Measurements from ENCODE around the gene ZNF142. TPM values are rescaled to one million over a fixed set of nuclear protein-coding genes. Genes with fewer than 3 reads are reported as not detected.

Gene ZNF142
- total RNA-seq (10 to 100 TPM in 4 of 5 donors, 1 to 10 TPM in 1; 8.3 to 49.1 (median 21.3) TPM), polyA plus RNA-seq (1 to 10 TPM; 3.6 to 5.5 (median 4.1) TPM)
- long read RNA-seq, donor 1, result 0 reads
- long read RNA-seq, donor 2, partial matches to known transcripts, result 0 of 1 reads
- long read RNA-seq, donor 2, other reads (novel, unspliced or antisense), result 0 of 1 reads
- long read RNA-seq, donor 3, result 0 reads
- long read RNA-seq, donor 4, result 0 reads
- long read RNA-seq, donor 5, full-length matches to known transcripts, result 1 of 1 reads
- long read RNA-seq, donor 5, partial matches to known transcripts, result 0 of 1 reads
- long read RNA-seq, donor 5, other reads (novel, unspliced or antisense), result 0 of 1 reads
- long read RNA-seq, donor 6, result 0 reads
- long read RNA-seq, donor 7, result 0 reads
- long read RNA-seq, donor 8, result 0 reads
- long read RNA-seq, donor 9, result 0 reads
- long read RNA-seq, donor 10, result 0 reads

- H3K9me3 ChIP-seq, result no peaks in the 10 kb centered on the region
- peak; percentile 92 to 96 for DNase-seq
- peak within 1 kb of the TSS; percentile 71 to 91 (median 87) for H3K4me3 ChIP-seq
- intact Hi-C loops (cut with DNase I; ENCODE audit: low total_unique reads), result no loop called here
- peaks cover 15 to 33% (median 27%) of the 10 kb centered on the region in 4 donors for H3K4me1 ChIP-seq
- WGBS, 5 donors, result 0 to 1% (median 0%) methylated on average over 43 to 49 of the region's 49 CpGs
- peak within 1 kb of the TSS; percentile 73 to 87 (median 81) for H3K27ac ChIP-seq
- peaks cover 37 to 65% (median 58%) of the 10 kb centered on the region in 4 donors for H3K36me3 ChIP-seq
- TF ChIP-seq POLR2AphosphoS5 (IDR thresholded peaks at IDR 0.05) (peak; percentile 10 to 70 (median 50)), CTCF (IDR thresholded peaks at IDR 0.05) (no peak)
- H3K27me3 ChIP-seq, result no peaks in the 10 kb centered on the region
These were observed at the start of gene ZNF142, which contains the start of gene BCS1L for GRCh38 chr2:218659258-218659987. Gene ZNF142 (minus strand): TSS chr2:218659623. CDS start chr2:218656429, 3,194 bp downstream. Gene BCS1L (plus strand): TSS chr2:218659683. CDS start chr2:218660988, 1,305 bp downstream.

GRCh38 chr2:218708086-218708485, 48.7 kb upstream of the ZNF142 start:
- Histone ChIP-seq H3K4me1 (peaks cover 10 to 18% (median 14%) of the 10 kb centered on the region in 4 donors), H3K27me3 (no peaks in the 10 kb centered on the region), H3K4me3 (no peak overlapping the region), H3K27ac (no peak overlapping the region), H3K36me3 (no peaks in the 10 kb centered on the region), H3K9me3 (no peaks in the 10 kb centered on the region)
- DNase-seq, result no peak
- intact Hi-C loops (cut with DNase I; ENCODE audit: low total_unique reads), result loop anchor here (10.0 kb wide), 1 partner anchor 147 kb away; the partner anchor contains the start of gene WNT6
- TF ChIP-seq CTCF (IDR thresholded peaks at IDR 0.05) (no peak), POLR2A (IDR thresholded peaks at IDR 0.05) (no peak), EP300 (IDR thresholded peaks at IDR 0.05) (no peak), POLR2AphosphoS5 (IDR thresholded peaks at IDR 0.05) (no peak)
- 86 to 94% (median 91%) methylated on average over 4 of the region's 4 CpGs for WGBS, 5 donors

GRCh38 chr2:218703341-218703740, 43.9 kb upstream of the ZNF142 start:
- intact Hi-C loops (cut with DNase I; ENCODE audit: low total_unique reads), result loop anchor here (10.0 kb wide), 1 partner anchor 151 kb away; the partner anchor contains the start of gene WNT6
- no peak for TF ChIP-seq EP300 (IDR thresholded peaks at IDR 0.05)
- no peak for TF ChIP-seq POLR2A (IDR thresholded peaks at IDR 0.05)
- no peak for TF ChIP-seq CTCF (IDR thresholded peaks at IDR 0.05)
- TF ChIP-seq POLR2AphosphoS5 (IDR thresholded peaks at IDR 0.05), result no peak
- H3K9me3 ChIP-seq, result no peaks in the 10 kb centered on the region
- DNase-seq, result no peak
- H3K4me1 ChIP-seq, result no peaks in the 10 kb centered on the region
- no peaks in the 10 kb centered on the region for H3K27me3 ChIP-seq
- H3K36me3 ChIP-seq, result peaks cover 12 to 47% (median 33%) of the 10 kb centered on the region in 4 donors
- no peak overlapping the region for H3K27ac ChIP-seq
- 89 to 97% (median 90%) methylated on average over 4 of the region's 4 CpGs for WGBS, 5 donors
- no peak overlapping the region for H3K4me3 ChIP-seq

- H3K4me1 ChIP-seq, result no peaks in the 10 kb centered on the region
- H3K36me3 ChIP-seq, result peaks cover 12 to 62% (median 48%) of the 10 kb centered on the region in 4 donors
- DNase-seq, result no peak
- TF ChIP-seq EP300 (IDR thresholded peaks at IDR 0.05) (no peak), POLR2AphosphoS5 (IDR thresholded peaks at IDR 0.05) (no peak), POLR2A (IDR thresholded peaks at IDR 0.05) (no peak), CTCF (IDR thresholded peaks at IDR 0.05) (no peak)
- intact Hi-C loops (cut with DNase I; ENCODE audit: low total_unique reads), result loop anchor here (10.0 kb wide), 1 partner anchor 153 kb away; the partner anchor contains the start of gene WNT6
- H3K27ac ChIP-seq, result no peak overlapping the region
- no peaks in the 10 kb centered on the region for H3K9me3 ChIP-seq
- WGBS, 5 donors, result 79 to 87% (median 84%) methylated on average over 2 of the region's 2 CpGs
- H3K4me3 ChIP-seq, result no peak overlapping the region
- H3K27me3 ChIP-seq, result no peaks in the 10 kb centered on the region
These were observed 42.4 kb upstream of the ZNF142 start for GRCh38 chr2:218701806-218702205.
